ENCODE measurements around the gene KRT40.

- TF ChIP-seq SMAD4 (CRISPR knock-in tag; conservative IDR thresholded peaks at IDR 0.05): no peak
- TF ChIP-seq CTCF (IDR thresholded peaks at IDR 0.05 in 2 of 3, conservative IDR thresholded peaks at IDR 0.05 in 1 of 3; ENCODE audit: insufficient read depth in 2 of 3, low read depth in 1 of 3, low read length in 3 of 3): no peak
- TF ChIP-seq POLR2AphosphoS5 (IDR thresholded peaks at IDR 0.05; ENCODE audit: control insufficient read depth, insufficient read depth, low read depth, low read length): no peak
- TF ChIP-seq TBL1XR1 (IDR thresholded peaks at IDR 0.05; ENCODE audit: low read length in 2 of 2): no peak
- no peak for TF ChIP-seq FOXJ3 (CRISPR knock-in tag; IDR thresholded peaks at IDR 0.05)
- no peak for TF ChIP-seq ZNF146 (CRISPR knock-in tag; IDR thresholded peaks at IDR 0.05; ENCODE audit: unreplicated experiment)
- TF ChIP-seq LEF1 (IDR thresholded peaks at IDR 0.05): no peak
- no peak for TF ChIP-seq FOSL1 (tag; conservative IDR thresholded peaks at IDR 0.05)
- TF ChIP-seq, protein P1, sequence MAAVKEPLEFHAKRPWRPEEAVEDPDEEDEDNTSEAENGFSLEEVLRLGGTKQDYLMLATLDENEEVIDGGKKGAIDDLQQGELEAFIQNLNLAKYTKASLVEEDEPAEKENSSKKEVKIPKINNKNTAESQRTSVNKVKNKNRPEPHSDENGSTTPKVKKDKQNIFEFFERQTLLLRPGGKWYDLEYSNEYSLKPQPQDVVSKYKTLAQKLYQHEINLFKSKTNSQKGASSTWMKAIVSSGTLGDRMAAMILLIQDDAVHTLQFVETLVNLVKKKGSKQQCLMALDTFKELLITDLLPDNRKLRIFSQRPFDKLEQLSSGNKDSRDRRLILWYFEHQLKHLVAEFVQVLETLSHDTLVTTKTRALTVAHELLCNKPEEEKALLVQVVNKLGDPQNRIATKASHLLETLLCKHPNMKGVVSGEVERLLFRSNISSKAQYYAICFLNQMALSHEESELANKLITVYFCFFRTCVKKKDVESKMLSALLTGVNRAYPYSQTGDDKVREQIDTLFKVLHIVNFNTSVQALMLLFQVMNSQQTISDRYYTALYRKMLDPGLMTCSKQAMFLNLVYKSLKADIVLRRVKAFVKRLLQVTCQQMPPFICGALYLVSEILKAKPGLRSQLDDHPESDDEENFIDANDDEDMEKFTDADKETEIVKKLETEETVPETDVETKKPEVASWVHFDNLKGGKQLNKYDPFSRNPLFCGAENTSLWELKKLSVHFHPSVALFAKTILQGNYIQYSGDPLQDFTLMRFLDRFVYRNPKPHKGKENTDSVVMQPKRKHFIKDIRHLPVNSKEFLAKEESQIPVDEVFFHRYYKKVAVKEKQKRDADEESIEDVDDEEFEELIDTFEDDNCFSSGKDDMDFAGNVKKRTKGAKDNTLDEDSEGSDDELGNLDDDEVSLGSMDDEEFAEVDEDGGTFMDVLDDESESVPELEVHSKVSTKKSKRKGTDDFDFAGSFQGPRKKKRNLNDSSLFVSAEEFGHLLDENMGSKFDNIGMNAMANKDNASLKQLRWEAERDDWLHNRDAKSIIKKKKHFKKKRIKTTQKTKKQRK (IDR thresholded peaks at IDR 0.05; ENCODE audit: borderline replicate concordance, low read depth, low read length): no peak
- no peak for TF ChIP-seq DPF2 (IDR thresholded peaks at IDR 0.05)
- TF ChIP-seq ZNF133 (CRISPR knock-in tag; IDR thresholded peaks at IDR 0.05): no peak
These were observed 31.3 kb upstream of the KRT40 start for GRCh38 chr17:41015454-41015853.

Measured in K562 (cell line).